Skin epidermis (tissue), 12 donors: ENCODE measurements around the gene SERBP1.
"Not testable (repeated sequence)": the region's sequence is repeated elsewhere in the genome, so short reads cannot be mapped to it uniquely, and the experiment has no call there.

ENCODE experiments used
- H3K27ac ChIP-seq, 21 experiments: fragments of 200-600 bp; sonication (generic) in 11 of 21; one replicate each; pipeline ENCODE4 v1.5.0; 2020; ENCODE audit warnings: mild to moderate bottlenecking in 3 of 21, inconsistent platforms in 2 of 21, moderate library complexity in 2 of 21
- H3K4me3 ChIP-seq, 7 experiments: fragments of 200-600 bp; sonication (generic) in 2 of 7; one replicate each; pipeline ENCODE4 v1.5.0; 2020; ENCODE audit warnings: inconsistent platforms in 2 of 7, mild to moderate bottlenecking in 2 of 7, moderate library complexity in 1 of 7

Gene SERBP1

GRCh38 chr1:67430358-67431155 is at the start of gene SERBP1:
SERBP1 (minus strand) TSS chr1:67430402; CDS start chr1:67430300, 102 bp downstream.
- H3K27ac ChIP-seq, result peak within 1 kb of the TSS; percentile 81 to 98 (median 94)
- peak within 1 kb of the TSS; percentile 68 to 91 (median 89) for H3K4me3 ChIP-seq

- Histone ChIP-seq H3K4me3 (no peak overlapping the region), H3K27ac (no peak overlapping the region)
Observed at GRCh38 chr1:67479146-67479891, 49.1 kb upstream of the SERBP1 start.

GRCh38 chr1:67476906-67477305 is 46.7 kb upstream of the SERBP1 start:
- Histone ChIP-seq H3K27ac (no peak overlapping the region), H3K4me3 (no peak overlapping the region)

GRCh38 chr1:67476006-67476482 is 45.8 kb upstream of the SERBP1 start:
- no peak overlapping the region for H3K27ac ChIP-seq
- H3K4me3 ChIP-seq, result no peak overlapping the region

- H3K27ac ChIP-seq, result no peak overlapping the region
Observed at GRCh38 chr1:67472056-67472455, 41.9 kb upstream of the SERBP1 start.

GRCh38 chr1:67469431-67469830 is 39.2 kb upstream of the SERBP1 start:
- Histone ChIP-seq H3K4me3 (no peak overlapping the region), H3K27ac (no peak overlapping the region)

More at GRCh38 chr1:67472056-67472455, 41.9 kb upstream of the SERBP1 start:
- H3K4me3 ChIP-seq, result no peak overlapping the region

- Histone ChIP-seq H3K27ac (no peak overlapping the region), H3K4me3 (no peak overlapping the region)
Observed at GRCh38 chr1:67468066-67468718, 38.0 kb upstream of the SERBP1 start.

- H3K4me3 ChIP-seq, result no peak overlapping the region
- H3K27ac ChIP-seq, result peak overlapping the region in 1 of 21 experiments; percentile 1
Observed at GRCh38 chr1:67465375-67465774, 35.2 kb upstream of the SERBP1 start.

- peak overlapping the region in 3 of 21 experiments; percentile 1 to 34 (median 16) for H3K27ac ChIP-seq
- no peak overlapping the region for H3K4me3 ChIP-seq
Observed at GRCh38 chr1:67464746-67465145, 34.5 kb upstream of the SERBP1 start.

- Histone ChIP-seq H3K27ac (no peak overlapping the region), H3K4me3 (no peak overlapping the region)
Observed at GRCh38 chr1:67464058-67464457, 33.9 kb upstream of the SERBP1 start.

GRCh38 chr1:67463298-67463955 is 33.2 kb upstream of the SERBP1 start:
- no peak overlapping the region for H3K27ac ChIP-seq

GRCh38 chr1:67460676-67461500 is 30.7 kb upstream of the SERBP1 start:
- no peak overlapping the region for H3K4me3 ChIP-seq
- H3K27ac ChIP-seq, result peak overlapping the region in 2 of 21 experiments; percentile 12 to 47

More at GRCh38 chr1:67463298-67463955, 33.2 kb upstream of the SERBP1 start:
- no peak overlapping the region for H3K4me3 ChIP-seq

GRCh38 chr1:67459068-67459467 is 28.9 kb upstream of the SERBP1 start:
- H3K4me3 ChIP-seq, result no peak overlapping the region
- H3K27ac ChIP-seq, result no peak overlapping the region

GRCh38 chr1:67458663-67459062 is 28.5 kb upstream of the SERBP1 start:
- Histone ChIP-seq H3K4me3 (no peak overlapping the region), H3K27ac (no peak overlapping the region)

- no peak overlapping the region for H3K27ac ChIP-seq
- H3K4me3 ChIP-seq, result no peak overlapping the region
Observed at GRCh38 chr1:67457247-67457646, 27.0 kb upstream of the SERBP1 start.

- H3K4me3 ChIP-seq, result no peak overlapping the region
- H3K27ac ChIP-seq, result no peak overlapping the region
Observed at GRCh38 chr1:67451815-67452214, 21.6 kb upstream of the SERBP1 start.

- Histone ChIP-seq H3K27ac (no peak overlapping the region), H3K4me3 (no peak overlapping the region)
Observed at GRCh38 chr1:67451356-67451755, 21.2 kb upstream of the SERBP1 start.

- Histone ChIP-seq H3K4me3 (no peak overlapping the region), H3K27ac (peak overlapping the region in 1 of 21 experiments; percentile 9)
Observed at GRCh38 chr1:67446893-67447292, 16.7 kb upstream of the SERBP1 start.

- not testable (repeated sequence) for H3K27ac ChIP-seq, H3K4me3 ChIP-seq
Observed at GRCh38 chr1:67446014-67446413, 15.8 kb upstream of the SERBP1 start.
